ENCODE results near the gene MRPL20. TPM values are rescaled to one million over a fixed set of nuclear protein-coding genes. Genes with fewer than 3 reads are reported as not detected.
"Not testable (repeated sequence)": the region's sequence is repeated elsewhere in the genome, so short reads cannot be mapped to it uniquely, and the experiment has no call there.

MRPL20 gene
- total RNA-seq, 1 donor from 2014 or later = 86.9 TPM

- no peak for DNase-seq (ENCODE audit: extremely low spot score, unreplicated experiment)
- Mint-ChIP-seq H3K9me3 (ENCODE audit: unreplicated experiment) (peaks cover 7% of the 10 kb centered on the region), H3K36me3 (ENCODE audit: unreplicated experiment) (no peaks in the 10 kb centered on the region), H3K4me1 (ENCODE audit: unreplicated experiment) (no peaks in the 10 kb centered on the region), H3K4me3 (ENCODE audit: unreplicated experiment) (no peak overlapping the region), H3K27me3 (ENCODE audit: unreplicated experiment) (no peaks in the 10 kb centered on the region), H3K27ac (ENCODE audit: unreplicated experiment) (no peak overlapping the region)
- TF ChIP-seq CTCF (IDR thresholded peaks at IDR 0.05) = no peak
Observed at GRCh38 chr1:1415751-1416150, 8.7 kb upstream of the MRPL20 start.

DNA sequence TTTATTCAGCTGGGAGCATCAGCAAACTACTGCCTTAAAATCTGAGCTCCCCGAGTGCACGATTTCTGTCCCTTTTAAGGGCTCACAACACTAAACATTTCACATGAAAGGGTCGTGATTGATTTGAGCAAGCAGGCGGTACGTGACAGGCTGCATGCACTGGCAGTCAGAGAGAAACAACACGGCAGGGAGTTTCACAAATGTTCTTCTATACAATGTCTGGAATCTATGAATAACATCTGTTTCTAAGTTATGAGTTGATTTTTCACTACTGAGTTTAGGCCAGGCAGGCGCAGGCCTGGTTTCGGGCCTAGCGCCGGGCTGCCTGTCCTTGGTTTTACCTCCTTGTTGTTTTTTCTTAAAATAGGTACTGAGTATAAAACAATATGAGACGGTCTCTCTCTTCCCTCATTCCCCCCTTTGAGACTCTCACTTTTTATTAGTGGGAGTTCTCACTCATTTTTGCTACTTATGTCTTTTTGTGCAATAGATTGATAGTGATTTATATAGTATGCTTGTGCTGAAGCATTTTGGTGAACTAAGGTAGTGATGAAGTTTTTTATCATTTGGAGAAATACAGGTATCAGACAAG is 5.3 kb upstream of the MRPL20 start:
- H3K27me3 Mint-ChIP-seq (ENCODE audit: unreplicated experiment); DNase-seq (ENCODE audit: extremely low spot score, unreplicated experiment); H3K9me3 Mint-ChIP-seq (ENCODE audit: unreplicated experiment); H3K27ac Mint-ChIP-seq (ENCODE audit: unreplicated experiment); H3K36me3 Mint-ChIP-seq (ENCODE audit: unreplicated experiment); H3K4me3 Mint-ChIP-seq (ENCODE audit: unreplicated experiment): not testable (repeated sequence)
- peaks cover 15% of the 10 kb centered on the region for H3K4me1 Mint-ChIP-seq (ENCODE audit: unreplicated experiment)

- Mint-ChIP-seq H3K36me3 (ENCODE audit: unreplicated experiment) (no peaks in the 10 kb centered on the region), H3K27ac (ENCODE audit: unreplicated experiment) (no peak overlapping the region), H3K27me3 (ENCODE audit: unreplicated experiment) (no peaks in the 10 kb centered on the region), H3K4me3 (ENCODE audit: unreplicated experiment) (no peak overlapping the region), H3K4me1 (ENCODE audit: unreplicated experiment) (peaks cover 18% of the 10 kb centered on the region), H3K9me3 (ENCODE audit: unreplicated experiment) (peaks cover 7% of the 10 kb centered on the region)
- no peak for DNase-seq (ENCODE audit: extremely low spot score, unreplicated experiment)
- TF ChIP-seq CTCF (IDR thresholded peaks at IDR 0.05) = no peak
Observed at GRCh38 chr1:1411626-1412025, 4.5 kb upstream of the MRPL20 start.

DNA sequence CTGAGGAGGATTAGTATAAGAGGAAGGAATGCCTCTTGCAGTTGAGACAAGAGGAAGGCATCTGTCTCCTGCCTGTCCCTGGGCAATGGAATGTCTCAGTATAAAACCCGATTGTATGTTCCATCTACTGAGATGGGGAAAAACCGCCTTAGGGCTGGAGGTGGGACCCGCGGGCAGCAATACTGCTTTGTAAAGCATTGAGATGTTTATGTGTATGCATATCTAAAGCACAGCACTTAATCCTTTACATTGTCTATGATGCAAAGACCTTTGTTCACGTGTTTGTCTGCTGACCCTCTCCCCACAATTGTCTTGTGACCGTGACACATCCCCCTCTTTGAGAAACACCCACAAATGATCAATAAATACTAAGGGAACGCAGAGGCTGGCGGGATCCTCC is 3.1 kb upstream of the MRPL20 start:
- not testable (repeated sequence) for H3K27ac Mint-ChIP-seq (ENCODE audit: unreplicated experiment); DNase-seq (ENCODE audit: extremely low spot score, unreplicated experiment); H3K27me3 Mint-ChIP-seq (ENCODE audit: unreplicated experiment); H3K36me3 Mint-ChIP-seq (ENCODE audit: unreplicated experiment); H3K9me3 Mint-ChIP-seq (ENCODE audit: unreplicated experiment); H3K4me3 Mint-ChIP-seq (ENCODE audit: unreplicated experiment)
- H3K4me1 Mint-ChIP-seq (ENCODE audit: unreplicated experiment) = peaks cover 24% of the 10 kb centered on the region

DNA sequence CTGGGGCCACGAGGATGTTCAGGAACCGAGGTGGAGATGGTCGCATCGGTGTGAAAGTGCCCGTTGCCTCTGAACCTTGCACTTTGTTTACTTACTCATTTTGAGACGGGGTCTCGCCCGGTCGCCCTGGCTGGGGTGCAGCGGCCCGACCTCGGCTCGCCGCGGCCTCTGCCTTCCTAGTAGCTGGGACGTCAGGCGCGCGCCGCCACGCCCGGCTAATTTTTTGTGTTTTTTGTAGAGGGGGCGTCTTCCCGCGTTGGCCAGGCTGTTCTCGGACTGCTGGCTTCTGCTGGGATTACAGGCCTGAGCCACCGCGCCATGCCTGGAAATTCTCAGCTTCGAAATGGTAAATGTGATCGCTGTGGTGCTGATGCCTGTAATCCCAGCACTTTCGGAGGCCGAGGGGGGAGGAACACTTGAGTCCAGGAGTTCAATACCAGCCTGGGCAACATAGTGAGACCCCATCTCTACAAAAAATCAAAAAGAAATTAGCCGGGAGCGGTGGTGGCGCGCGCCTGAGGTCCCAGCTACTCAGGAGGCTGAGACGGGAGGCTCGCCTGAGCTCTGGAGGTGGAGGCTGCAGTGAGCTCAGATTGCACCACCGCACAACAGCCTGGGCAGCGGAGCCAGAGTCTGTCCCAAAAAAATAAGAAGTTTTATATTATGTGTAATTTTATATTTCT is 684 bp upstream of the MRPL20 start:
- H3K4me1 Mint-ChIP-seq (ENCODE audit: unreplicated experiment) = peaks cover 24% of the 10 kb centered on the region
- peak overlapping the region; percentile 77 for H3K27ac Mint-ChIP-seq (ENCODE audit: unreplicated experiment)
- peaks cover 13% of the 10 kb centered on the region for H3K36me3 Mint-ChIP-seq (ENCODE audit: unreplicated experiment)
- peak overlapping the region; percentile 80 for H3K4me3 Mint-ChIP-seq (ENCODE audit: unreplicated experiment)
- H3K27me3 Mint-ChIP-seq (ENCODE audit: unreplicated experiment) = no peaks in the 10 kb centered on the region
- no peak for DNase-seq (ENCODE audit: extremely low spot score, unreplicated experiment)
- peaks cover 7% of the 10 kb centered on the region for H3K9me3 Mint-ChIP-seq (ENCODE audit: unreplicated experiment)
- TF ChIP-seq CTCF (IDR thresholded peaks at IDR 0.05) = peak; percentile 8

DNA sequence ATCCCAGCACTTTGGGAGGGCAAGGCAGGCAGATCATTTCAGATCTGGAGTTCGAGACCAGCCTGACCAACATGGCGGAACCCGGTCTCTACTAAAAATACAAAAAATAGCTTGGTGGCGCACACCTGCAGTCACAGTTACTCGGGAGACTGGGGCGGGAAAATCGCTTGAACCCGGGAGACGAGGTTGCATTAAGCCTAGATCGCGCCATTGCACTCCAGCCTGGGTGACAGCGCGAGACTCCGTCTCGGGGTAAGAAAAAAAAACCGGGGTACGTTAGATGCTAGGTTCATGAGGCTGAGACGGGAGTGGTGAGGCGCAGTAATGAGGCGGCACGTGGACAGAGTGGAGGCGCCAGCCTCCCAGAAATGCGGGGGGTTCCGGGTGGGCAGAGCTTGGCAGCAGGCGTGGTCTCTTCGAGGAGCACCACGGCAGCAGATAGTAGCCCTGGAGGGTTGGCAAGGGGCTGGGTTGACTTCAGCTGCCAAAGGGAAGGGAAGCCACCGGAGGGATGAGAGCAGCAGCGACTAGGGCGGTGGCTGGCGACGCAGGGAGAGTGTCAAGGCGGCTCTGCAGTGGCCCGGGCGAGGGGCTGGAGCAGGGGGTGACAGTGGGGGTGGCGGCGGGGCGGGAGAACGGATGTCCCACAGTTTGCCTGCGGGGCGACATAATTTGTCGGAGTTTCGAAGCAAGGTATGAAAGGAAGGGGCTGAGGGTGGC is 832 bp downstream of the MRPL20 start:
- Mint-ChIP-seq H3K27me3 (ENCODE audit: unreplicated experiment) (no peaks in the 10 kb centered on the region), H3K36me3 (ENCODE audit: unreplicated experiment) (peaks cover 22% of the 10 kb centered on the region), H3K4me1 (ENCODE audit: unreplicated experiment) (peaks cover 31% of the 10 kb centered on the region), H3K9me3 (ENCODE audit: unreplicated experiment) (no peaks in the 10 kb centered on the region), H3K4me3 (ENCODE audit: unreplicated experiment) (peak overlapping the region; percentile 86), H3K27ac (ENCODE audit: unreplicated experiment) (peak overlapping the region; percentile 54)
- no peak for DNase-seq (ENCODE audit: extremely low spot score, unreplicated experiment)
- TF ChIP-seq CTCF (IDR thresholded peaks at IDR 0.05) = no peak
